Endothelial cell of umbilical vein (primary cell): ENCODE measurements around the gene FAM117B. TPM values are rescaled to one million over a fixed set of nuclear protein-coding genes. Genes with fewer than 3 reads are reported as not detected.

ENCODE experiments used
- BruUV-seq: library from RNA; stranded (reverse); fragments of 400-500 nt; replicated peaks from 2 replicates; lab custom pipeline; 2021; lab: Mats Ljungman, UMichigan
- CTCF ChIA-PET: fragments of 300-600, 350-600 bp; sonication (Branson Sonifier 250); formaldehyde crosslinking; loops from one replicate; lab custom pipeline; 2021; ENCODE audit warnings: antibody characterized with exemption, inconsistent platforms; lab: Charles Lee
- POLR2A ChIA-PET: fragments of 300-600, 350-600 bp; sonication (Branson Sonifier 250); formaldehyde crosslinking; loops from one replicate; lab custom pipeline; 2021; ENCODE audit warnings: antibody characterized with exemption, inconsistent platforms; lab: Charles Lee
- DNase-seq: peaks from one replicate; pipeline ENCODE4 v3.0.0-alpha.2; 2011; ENCODE audit warnings: low read depth, low spot score
- FAIRE-seq: peaks from 2 replicates; lab custom pipeline; 2011; peaks lifted over from hg19 to GRCh38; lab: Jason Lieb, UNC
- H2AFZ ChIP-seq: 2 replicates; pipeline ENCODE4 v1.6.0; 2012; ENCODE audit warnings: low read depth, low read length, control low read depth, inconsistent platforms
- H3K27ac ChIP-seq: 2 replicates; pipeline ENCODE4 v1.5.1; 2011; ENCODE audit warnings: low read depth, mild to moderate bottlenecking, control low read depth, low read length, moderate library complexity; ENCODE audit not compliant: insufficient read depth
- H3K27me3 ChIP-seq, 2 experiments: 2 replicates each; pipeline versions ENCODE4 v1.6.0 to v1.6.1; 2011; ENCODE audit warnings: low read length in 2 of 2, mixed read lengths in 1 of 2; ENCODE audit not compliant: control insufficient read depth in 2 of 2, insufficient read depth in 2 of 2
- H3K36me3 ChIP-seq, 2 experiments: 2 replicates in 1 of 2; 3 replicates in 1 of 2; pipeline ENCODE4 v1.5.1; 2011; ENCODE audit warnings: low read length in 2 of 2, mild to moderate bottlenecking in 1 of 2, moderate library complexity in 1 of 2; ENCODE audit not compliant: control insufficient read depth in 2 of 2, insufficient read depth in 2 of 2; ENCODE audit errors: extremely low read depth in 1 of 2
- H3K4me1 ChIP-seq: 3 replicates; pipeline ENCODE4 v1.5.1; 2011; ENCODE audit warnings: mild to moderate bottlenecking, low read length; ENCODE audit not compliant: control insufficient read depth, insufficient read depth; ENCODE audit errors: extremely low read depth
- H3K4me2 ChIP-seq: 2 replicates; pipeline ENCODE4 v1.6.1; 2011; ENCODE audit warnings: low read length, control low read depth, mixed read lengths; ENCODE audit not compliant: insufficient read depth
- H3K4me3 ChIP-seq, 3 experiments: fragments of 200-600 bp in 1 of 3; sonication (generic), shearing (Covaris generic) in 1 of 3; replicated peaks in 1 of 3; 2 replicates each; pipeline ENCODE4 v1.5.1; 2011 to 2016; ENCODE audit warnings: control low read depth in 3 of 3, low read length in 3 of 3, mild to moderate bottlenecking in 2 of 3, inconsistent platforms in 1 of 3, low read depth in 1 of 3, moderate library complexity in 1 of 3; ENCODE audit not compliant: insufficient read depth in 1 of 3
- H3K79me2 ChIP-seq: 2 replicates; pipeline ENCODE4 v1.6.0; 2012; ENCODE audit warnings: low read length, inconsistent platforms; ENCODE audit not compliant: control insufficient read depth, insufficient read depth
- H3K9ac ChIP-seq: replicated peaks from 2 replicates; pipeline ENCODE3; 2011; ENCODE audit warnings: low read length, control low read depth; ENCODE audit not compliant: insufficient read depth; ENCODE audit errors: extremely low read depth
- H3K9me1 ChIP-seq: replicated peaks from 3 replicates; pipeline ENCODE4 v1.6.0; 2011; ENCODE audit warnings: mild to moderate bottlenecking, low read length; ENCODE audit not compliant: control insufficient read depth, insufficient read depth; ENCODE audit errors: extremely low read depth
- H3K9me3 ChIP-seq: replicated peaks from 2 replicates; pipeline ENCODE4 v1.5.1; 2012; ENCODE audit warnings: low read length, inconsistent platforms; ENCODE audit not compliant: control insufficient read depth, insufficient read depth
- H4K20me1 ChIP-seq: replicated peaks from 2 replicates; pipeline ENCODE3; 2011; ENCODE audit warnings: mild to moderate bottlenecking, low read length; ENCODE audit not compliant: control insufficient read depth, insufficient read depth; ENCODE audit errors: extremely low read depth
- CTCF ChIP-seq, 2 donors: IDR thresholded peaks; 1 replicate in 1 of 2; 2 replicates in 1 of 2; pipeline ENCODE4 v1.5.1; 2011; ENCODE audit warnings: low read length in 2 of 2, mild to moderate bottlenecking in 2 of 2, moderate library complexity in 2 of 2, control low read depth in 1 of 2, inconsistent platforms in 1 of 2, low read depth in 1 of 2; ENCODE audit not compliant: insufficient read depth in 1 of 2; ENCODE audit errors: extremely low read depth in 1 of 2
- FOS ChIP-seq: IDR thresholded peaks from 2 replicates; pipeline ENCODE4 v1.6.1; 2011; ENCODE audit warnings: mild to moderate bottlenecking, low read length, moderate library complexity, borderline replicate concordance; ENCODE audit not compliant: insufficient read depth
- JUN ChIP-seq: IDR thresholded peaks from 2 replicates; pipeline ENCODE4 v1.6.1; 2011; ENCODE audit warnings: borderline replicate concordance, low read depth; ENCODE audit not compliant: insufficient read length, insufficient read depth
- MAX ChIP-seq: IDR thresholded peaks from 2 replicates; pipeline ENCODE4 v1.6.1; 2011; ENCODE audit not compliant: insufficient read depth, insufficient read length
- POLR2A ChIP-seq: IDR thresholded peaks from 2 replicates; pipeline ENCODE4 v1.6.1; 2012; ENCODE audit warnings: low read depth, mild to moderate bottlenecking, control low read depth, low read length
- dilution Hi-C: fragments of 300-500 bp; cut with MboI; formaldehyde crosslinking; loops from one replicate; pipeline ENCODE4 v1.15.0; 2019; ENCODE audit warnings: low sequenced_read_pairs; ENCODE audit not compliant: extremely low pct_ligation_motif_present
- intact Hi-C: fragments of 100-400 bp; cut with micrococcal nuclease; formaldehyde crosslinking; loops from one replicate; pipeline ENCODE4 v1.10.0; 2022
- polyA plus RNA-seq, 4 experiments: library from polyadenylated mRNA; depleted of rRNA in 3 of 4; stranded (reverse) in 3 of 4; unstranded in 1 of 4; fragments of >200 nt; gene quantifications; 2 replicates each; pipeline versions ENCODE4 v1.2.1 to v1.2.3, GENCODE V29; 2011 to 2012; ENCODE audit warnings: missing spikeins in 1 of 4
- total RNA-seq: library from RNA; stranded (reverse); gene quantifications from 2 replicates; pipeline ENCODE4 v1.2.3, GENCODE V29; 2021

Gene FAM117B
- total and polyA plus RNA-seq, 2 donors (not counting 3 experiments of a cell fraction or from before 2014, with no cell fraction given), result 1.3 to 7.0 TPM

GRCh38 chr2:202687276-202687675 is 52.5 kb downstream of the FAM117B start:
- dilution Hi-C loops, result no loop called here
- Histone ChIP-seq H3K36me3 (no peaks in the 10 kb centered on the region), H3K9me3 (no peaks in the 10 kb centered on the region), H3K9me1 (no peaks in the 10 kb centered on the region), H3K4me1 (no peaks in the 10 kb centered on the region), H3K79me2 (no peaks in the 10 kb centered on the region), H3K4me2 (no peak overlapping the region), H4K20me1 (no peaks in the 10 kb centered on the region), H3K27me3 (no peaks in the 10 kb centered on the region), H3K9ac (no peak overlapping the region), H2AFZ (no peak overlapping the region), H3K4me3 (no peak overlapping the region), H3K27ac (no peak overlapping the region)
- POLR2A ChIA-PET, result no interaction called here
- TF ChIP-seq FOS (peak; percentile 26), JUN (no peak)
- DNase-seq, result no peak
- CTCF ChIA-PET, result no interaction called here
- BruUV-seq, result no TSS peak
- FAIRE-seq, result no peak
- intact Hi-C loops, result no loop called here

GRCh38 chr2:202689459-202689858 is 54.7 kb downstream of the FAM117B start:
- intact Hi-C loops, result no loop called here
- no peak overlapping the region for H2AFZ ChIP-seq
- no peaks in the 10 kb centered on the region for H3K9me1 ChIP-seq
- no peaks in the 10 kb centered on the region for H3K36me3 ChIP-seq
- no peak overlapping the region for H3K4me3 ChIP-seq
- no peak overlapping the region for H3K27ac ChIP-seq
- no peaks in the 10 kb centered on the region for H3K79me2 ChIP-seq
- no peak overlapping the region for H3K9ac ChIP-seq
- dilution Hi-C loops, result no loop called here
- CTCF ChIA-PET, result interaction anchor here (0.8 kb wide), 1 partner anchor 10 kb away, joined by 3 read pairs; no protein-coding TSS in a partner anchor
- H3K4me2 ChIP-seq, result no peak overlapping the region
- FAIRE-seq (no peak), DNase-seq (no peak)
- no peaks in the 10 kb centered on the region for H3K4me1 ChIP-seq
- H4K20me1 ChIP-seq, result no peaks in the 10 kb centered on the region
- no peaks in the 10 kb centered on the region for H3K9me3 ChIP-seq
- POLR2A ChIA-PET, result no interaction called here
- BruUV-seq, result no TSS peak
- TF ChIP-seq POLR2A (no peak), CTCF (IDR thresholded peaks at IDR 0.05; ENCODE audit: extremely low read depth in 1 of 2, insufficient read depth in 1 of 2, low read depth in 1 of 2, low read length in 2 of 2) (no peak), MAX (no peak), FOS (no peak), JUN (no peak)
- H3K27me3 ChIP-seq, result no peaks in the 10 kb centered on the region
